HepG2 (cell line): Measurements from ENCODE around the gene ACSS1. TPM values are rescaled to one million over a fixed set of nuclear protein-coding genes. Genes with fewer than 3 reads are reported as not detected.

Experiments
- HOXA3 ChIP-seq: sonication (generic); formaldehyde crosslinking; IDR thresholded peaks from 2 replicates; pipeline ENCODE4 v1.5.0; 2020; ENCODE audit warnings: missing genetic modification reagents
- JUND ChIP-seq: sonication (generic); formaldehyde crosslinking; IDR thresholded peaks from 2 replicates; pipeline ENCODE4 v1.8.0; 2022; ENCODE audit warnings: mild to moderate bottlenecking, missing genetic modification reagents
- KDM5B ChIP-seq: sonication (generic); formaldehyde crosslinking; IDR thresholded peaks from 2 replicates; pipeline ENCODE4 v1.4.0; 2020; ENCODE audit warnings: missing genetic modification reagents, mild to moderate bottlenecking, borderline replicate concordance
- NFYB ChIP-seq: sonication (generic); formaldehyde crosslinking; IDR thresholded peaks from 2 replicates; pipeline ENCODE4 v1.4.0; 2020; ENCODE audit warnings: missing genetic modification reagents
- NR2F2 ChIP-seq: IDR thresholded peaks from 2 replicates; pipeline ENCODE4 v1.6.1; 2012; ENCODE audit warnings: low read depth, inconsistent platforms, borderline replicate concordance
- PCBP1 ChIP-seq: fragments of 200-400 bp; formaldehyde crosslinking; IDR thresholded peaks from 2 replicates; pipeline ENCODE4 v1.6.1; 2017; ENCODE audit warnings: mild to moderate bottlenecking, low read depth, low read length, borderline replicate concordance
- TEAD2 ChIP-seq: sonication (generic); formaldehyde crosslinking; IDR thresholded peaks from 2 replicates; pipeline ENCODE4 v1.9.0; 2021; ENCODE audit warnings: missing genetic modification reagents
- ZBTB38 ChIP-seq: sonication (generic); formaldehyde crosslinking; IDR thresholded peaks from 2 replicates; pipeline ENCODE4 v1.5.1; 2020; ENCODE audit warnings: mild to moderate bottlenecking, missing genetic modification reagents
- ZNF225 ChIP-seq: sonication (generic); formaldehyde crosslinking; IDR thresholded peaks from 2 replicates; pipeline ENCODE4 v1.4.0; 2020; ENCODE audit warnings: mild to moderate bottlenecking, missing genetic modification reagents
- ZNF605 ChIP-seq: sonication (generic); formaldehyde crosslinking; IDR thresholded peaks from 2 replicates; pipeline ENCODE4 v1.8.0; 2022; ENCODE audit warnings: mild to moderate bottlenecking, missing genetic modification reagents
- ZNF773 ChIP-seq: sonication (generic); formaldehyde crosslinking; IDR thresholded peaks from 2 replicates; pipeline ENCODE4 v1.4.0; 2020; ENCODE audit warnings: missing genetic modification reagents, borderline replicate concordance
- ZNF777 ChIP-seq: sonication (generic); formaldehyde crosslinking; IDR thresholded peaks from 2 replicates; pipeline ENCODE4 v1.4.0; 2020; ENCODE audit warnings: missing genetic modification reagents
- polyA plus RNA-seq, 8 experiments: library from polyadenylated mRNA; depleted of rRNA in 3 of 8; stranded (reverse) in 7 of 8; unstranded in 1 of 8; fragments of >200 nt; fragmentation: Illumina TruSeq in 4 of 8; extraction: Trizol in 4 of 8; gene quantifications; 2 replicates each; pipeline versions ENCODE4 v1.2.1 to v1.2.3, GENCODE V29; 2011 to 2016; ENCODE audit warnings: low read depth in 4 of 8, missing spikeins in 1 of 8, mixed read lengths in 1 of 8; ENCODE audit not compliant: insufficient read depth in 1 of 8
- total RNA-seq, 5 experiments: library from RNA; depleted of rRNA; stranded (reverse); fragments of >200 nt; fragmentation: Illumina TruSeq; extraction: Trizol; gene quantifications; 2 replicates each; pipeline ENCODE4 v1.2.3, GENCODE V29; 2016; ENCODE audit warnings: low read depth in 1 of 5
- TF ChIP-seq, protein P1 (sequence below): sonication (generic); formaldehyde crosslinking; IDR thresholded peaks from 2 replicates; pipeline ENCODE4 v1.5.1; 2020; ENCODE audit warnings: missing genetic modification reagents, mild to moderate bottlenecking, borderline replicate concordance
- TF ChIP-seq, protein P2 (sequence below): sonication (generic); formaldehyde crosslinking; IDR thresholded peaks from 2 replicates; pipeline ENCODE4 v1.4.0; 2020; ENCODE audit warnings: missing genetic modification reagents
- TF ChIP-seq, protein P3 (sequence below): IDR thresholded peaks from 2 replicates; pipeline ENCODE4 v1.6.1; 2016
- TF ChIP-seq, protein P4 (sequence below): sonication (generic); formaldehyde crosslinking; IDR thresholded peaks from 2 replicates; pipeline ENCODE4 v1.8.1; 2023; ENCODE audit warnings: mild to moderate bottlenecking, missing genetic modification reagents, borderline replicate concordance

Gene ACSS1
- total and polyA plus RNA-seq, 2 of the 13 experiments (the other 11 are each of a cell fraction or from before 2014, with no cell fraction given), result 15.2 to 41.6 TPM

DNA sequence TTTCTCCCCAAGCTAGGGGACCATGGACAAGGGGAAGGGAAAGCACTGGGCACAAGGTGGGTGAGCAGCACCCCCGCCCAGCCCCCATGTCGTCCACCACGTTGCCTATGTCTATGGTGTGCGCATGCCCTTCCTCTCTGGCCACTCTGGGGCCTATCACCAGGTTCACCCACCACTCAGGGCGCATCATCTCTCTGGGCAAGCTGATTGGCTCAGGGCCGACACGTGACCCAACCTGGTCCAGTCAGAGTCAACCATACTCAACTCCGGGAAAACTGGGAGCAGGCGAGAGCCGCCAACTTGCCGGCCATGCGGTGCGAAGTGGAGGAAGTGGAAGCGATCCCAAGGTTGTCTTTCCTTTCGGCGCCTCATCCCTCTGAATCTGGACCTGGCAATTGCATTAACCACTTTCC lies 25.9 kb downstream of the ACSS1 start (continued):
- TF ChIP-seq JUND (CRISPR knock-in tag) (0 out of 2 replicates have a peak, but pooled peaks have one; percentile 26), PCBP1 (0 out of 2 replicates have a peak, but pooled peaks have one; percentile 28), ZNF225 (CRISPR knock-in tag) (no peak), TEAD2 (0 out of 2 replicates have a peak, but pooled peaks have one; percentile 49), ZNF777 (no peak), NFYB (CRISPR knock-in tag) (peak; percentile 79), KDM5B (CRISPR knock-in tag) (peak; percentile 37; the same call in 1 of the 2 replicates), ZBTB38 (CRISPR knock-in tag) (peak; percentile 63; the same call in 1 of the 2 replicates), ZNF773 (CRISPR knock-in tag) (no peak), NR2F2 (no peak), ZNF605 (CRISPR knock-in tag) (no peak), HOXA3 (CRISPR knock-in tag) (0 out of 2 replicates have a peak, but pooled peaks have one; percentile 8)
- TF ChIP-seq, protein P1, sequence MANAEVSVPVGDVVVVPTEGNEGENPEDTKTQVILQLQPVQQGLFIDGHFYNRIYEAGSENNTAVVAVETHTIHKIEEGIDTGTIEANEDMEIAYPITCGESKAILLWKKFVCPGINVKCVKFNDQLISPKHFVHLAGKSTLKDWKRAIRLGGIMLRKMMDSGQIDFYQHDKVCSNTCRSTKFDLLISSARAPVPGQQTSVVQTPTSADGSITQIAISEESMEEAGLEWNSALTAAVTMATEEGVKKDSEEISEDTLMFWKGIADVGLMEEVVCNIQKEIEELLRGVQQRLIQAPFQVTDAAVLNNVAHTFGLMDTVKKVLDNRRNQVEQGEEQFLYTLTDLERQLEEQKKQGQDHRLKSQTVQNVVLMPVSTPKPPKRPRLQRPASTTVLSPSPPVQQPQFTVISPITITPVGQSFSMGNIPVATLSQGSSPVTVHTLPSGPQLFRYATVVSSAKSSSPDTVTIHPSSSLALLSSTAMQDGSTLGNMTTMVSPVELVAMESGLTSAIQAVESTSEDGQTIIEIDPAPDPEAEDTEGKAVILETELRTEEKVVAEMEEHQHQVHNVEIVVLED (CRISPR knock-in tag), result no peak
- TF ChIP-seq, protein P2, sequence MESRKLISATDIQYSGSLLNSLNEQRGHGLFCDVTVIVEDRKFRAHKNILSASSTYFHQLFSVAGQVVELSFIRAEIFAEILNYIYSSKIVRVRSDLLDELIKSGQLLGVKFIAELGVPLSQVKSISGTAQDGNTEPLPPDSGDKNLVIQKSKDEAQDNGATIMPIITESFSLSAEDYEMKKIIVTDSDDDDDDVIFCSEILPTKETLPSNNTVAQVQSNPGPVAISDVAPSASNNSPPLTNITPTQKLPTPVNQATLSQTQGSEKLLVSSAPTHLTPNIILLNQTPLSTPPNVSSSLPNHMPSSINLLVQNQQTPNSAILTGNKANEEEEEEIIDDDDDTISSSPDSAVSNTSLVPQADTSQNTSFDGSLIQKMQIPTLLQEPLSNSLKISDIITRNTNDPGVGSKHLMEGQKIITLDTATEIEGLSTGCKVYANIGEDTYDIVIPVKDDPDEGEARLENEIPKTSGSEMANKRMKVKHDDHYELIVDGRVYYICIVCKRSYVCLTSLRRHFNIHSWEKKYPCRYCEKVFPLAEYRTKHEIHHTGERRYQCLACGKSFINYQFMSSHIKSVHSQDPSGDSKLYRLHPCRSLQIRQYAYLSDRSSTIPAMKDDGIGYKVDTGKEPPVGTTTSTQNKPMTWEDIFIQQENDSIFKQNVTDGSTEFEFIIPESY (CRISPR knock-in tag), result peak; percentile 87
- TF ChIP-seq, protein P3, sequence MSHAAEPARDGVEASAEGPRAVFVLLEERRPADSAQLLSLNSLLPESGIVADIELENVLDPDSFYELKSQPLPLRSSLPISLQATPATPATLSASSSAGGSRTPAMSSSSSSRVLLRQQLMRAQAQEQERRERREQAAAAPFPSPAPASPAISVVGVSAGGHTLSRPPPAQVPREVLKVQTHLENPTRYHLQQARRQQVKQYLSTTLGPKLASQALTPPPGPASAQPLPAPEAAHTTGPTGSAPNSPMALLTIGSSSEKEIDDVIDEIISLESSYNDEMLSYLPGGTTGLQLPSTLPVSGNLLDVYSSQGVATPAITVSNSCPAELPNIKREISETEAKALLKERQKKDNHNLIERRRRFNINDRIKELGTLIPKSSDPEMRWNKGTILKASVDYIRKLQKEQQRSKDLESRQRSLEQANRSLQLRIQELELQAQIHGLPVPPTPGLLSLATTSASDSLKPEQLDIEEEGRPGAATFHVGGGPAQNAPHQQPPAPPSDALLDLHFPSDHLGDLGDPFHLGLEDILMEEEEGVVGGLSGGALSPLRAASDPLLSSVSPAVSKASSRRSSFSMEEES (CRISPR knock-in tag), result no peak
- TF ChIP-seq, protein P4, sequence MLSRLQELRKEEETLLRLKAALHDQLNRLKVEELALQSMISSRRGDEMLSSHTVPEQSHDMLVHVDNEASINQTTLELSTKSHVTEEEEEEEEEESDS, result no peak
